GM21576 (cell line): ENCODE measurements around the gene SNAP25.

Source experiments
- ATAC-seq: cut with Tn5 transposase; IDR thresholded peaks from one replicate; pipeline ENCODE4 v1.9.1; 2021; ENCODE audit warnings: mild to moderate bottlenecking, moderate library complexity; ENCODE audit not compliant: unreplicated experiment

The SNAP25 gene

DNA sequence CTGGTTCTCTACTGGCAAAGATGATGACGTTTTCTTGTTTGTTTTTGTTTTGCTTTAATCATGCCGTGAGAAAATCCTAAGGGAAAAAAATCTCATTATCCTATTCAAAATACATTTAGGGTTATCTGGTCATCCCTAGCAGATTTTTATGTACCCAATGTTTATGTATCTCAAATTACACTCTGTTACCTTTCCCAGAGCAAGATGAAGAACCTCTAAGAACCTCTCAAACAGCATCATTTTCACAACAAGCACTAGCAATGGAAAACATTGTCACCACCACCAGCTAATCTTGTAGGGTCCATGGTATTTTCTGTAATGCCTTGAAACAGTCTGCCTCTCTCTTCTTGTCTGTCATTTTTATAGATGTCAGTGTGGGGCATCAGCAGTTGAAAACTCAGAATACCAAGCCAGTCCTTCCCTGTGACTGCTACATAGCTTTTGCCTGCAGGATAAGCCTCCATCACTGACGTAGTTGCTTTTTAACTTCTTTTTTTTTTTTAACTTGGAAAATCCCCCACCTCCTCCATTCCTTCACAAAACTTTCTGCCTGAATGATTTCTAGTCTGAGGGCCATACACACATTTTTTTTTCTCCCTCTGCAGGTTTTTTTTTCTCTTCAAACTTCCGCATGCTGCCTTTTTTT, 2.4 kb upstream of the SNAP25 start:
- ATAC-seq: no peak

DNA sequence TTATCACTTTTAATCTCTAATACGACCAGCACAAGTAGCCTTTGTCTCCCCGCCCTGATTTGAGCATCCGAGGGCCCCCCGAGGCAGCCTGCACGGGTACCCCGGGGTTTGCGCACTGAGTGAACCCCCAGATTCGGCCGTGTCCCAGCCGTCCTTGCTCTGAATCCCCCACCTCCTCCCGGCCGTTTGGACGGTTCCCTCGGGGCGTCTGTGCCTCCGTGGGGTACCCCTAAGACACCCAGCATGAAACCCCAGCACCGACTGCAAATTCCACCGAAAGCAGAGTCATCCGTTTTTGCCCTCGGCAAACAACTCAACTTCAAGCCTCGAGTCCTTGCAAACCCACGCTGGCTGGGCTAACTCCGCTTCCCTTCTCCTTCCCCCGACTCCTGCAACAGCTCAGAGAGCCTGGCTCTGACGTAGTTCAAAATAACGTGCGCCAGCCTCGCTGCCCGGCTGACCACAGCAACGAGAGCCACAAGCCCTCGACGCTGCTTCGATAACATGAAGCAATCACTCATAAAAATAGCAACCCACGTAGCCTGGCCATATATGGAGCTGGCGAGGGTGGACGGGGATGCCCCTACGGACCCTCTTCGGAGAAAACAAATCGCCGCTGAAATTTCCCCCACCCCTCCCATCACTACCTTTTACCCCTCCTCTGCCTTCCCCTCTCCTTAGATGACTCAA, 764 bp upstream of the SNAP25 start:
- no peak for ATAC-seq

DNA sequence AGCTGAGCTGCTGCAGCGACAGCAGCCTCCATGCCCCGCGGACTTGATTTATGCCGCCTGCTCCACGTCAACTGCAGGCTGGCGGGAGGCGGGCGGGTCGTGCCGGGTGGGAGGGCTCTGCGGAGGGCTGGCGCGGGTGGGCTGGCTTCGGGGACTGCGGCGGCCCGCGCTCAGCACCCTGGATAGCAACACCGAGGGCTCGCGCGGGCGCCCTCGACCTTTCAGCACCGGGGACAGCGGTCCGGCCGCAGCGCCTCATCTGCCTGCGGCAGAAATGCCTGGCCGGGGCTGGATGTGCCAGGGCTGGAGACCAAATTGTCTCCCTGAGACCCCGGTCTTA, 792 bp downstream of the SNAP25 start:
- ATAC-seq: peak; percentile 82

DNA sequence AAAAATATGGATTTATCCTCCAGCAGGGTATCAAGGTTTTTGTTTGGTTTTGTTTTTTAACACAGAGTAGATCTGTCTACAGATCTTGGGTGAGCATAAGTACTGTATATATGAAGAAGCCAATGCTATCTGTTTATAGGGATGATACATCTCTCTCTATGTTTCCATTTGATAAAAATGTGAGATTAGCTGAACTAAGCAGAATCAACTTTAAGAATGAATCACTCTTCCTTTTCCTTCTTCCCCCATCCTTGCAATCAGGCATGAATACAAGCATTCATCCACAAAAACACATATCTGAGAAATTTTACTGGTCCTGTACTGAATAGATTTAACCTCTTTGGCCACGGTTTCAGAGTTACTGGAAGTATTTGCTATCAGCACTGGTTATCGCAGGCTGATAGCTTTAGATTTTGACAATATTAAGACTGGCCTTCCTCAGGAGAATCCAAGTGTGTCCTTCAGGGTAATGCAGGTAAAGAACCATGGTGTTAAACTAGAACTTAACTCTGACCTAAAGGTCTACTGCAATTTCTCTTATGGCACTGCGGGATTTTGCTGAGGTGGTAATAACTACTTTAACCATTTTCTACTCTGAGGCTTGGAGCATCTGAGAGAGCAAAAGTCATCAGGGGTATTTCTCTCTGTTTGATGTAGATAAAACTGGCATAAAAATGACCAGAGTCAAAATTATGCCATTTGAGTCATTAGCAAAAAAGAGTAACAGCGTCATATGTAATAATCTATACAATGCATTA, 1.5 kb downstream of the SNAP25 start:
- ATAC-seq: no peak

DNA sequence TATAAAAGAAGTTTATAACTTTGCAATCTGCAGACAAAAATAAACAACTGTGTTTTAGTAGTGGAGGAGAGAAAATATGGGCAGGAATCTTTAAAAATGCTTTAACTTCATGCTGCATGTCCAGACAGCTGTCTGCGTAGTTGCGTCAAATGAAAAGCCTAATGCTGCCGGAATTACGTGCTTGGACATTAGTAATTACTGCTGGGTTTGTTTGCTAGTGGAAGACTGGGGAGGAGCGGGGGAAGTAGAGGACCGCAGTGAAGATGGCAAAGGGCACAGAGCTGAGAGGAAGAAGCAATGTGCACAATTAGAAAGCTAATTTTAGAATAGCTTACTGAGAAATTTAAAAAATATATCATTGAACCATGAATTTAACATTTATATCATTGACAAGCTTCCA, 2.4 kb downstream of the SNAP25 start:
- no peak for ATAC-seq

DNA sequence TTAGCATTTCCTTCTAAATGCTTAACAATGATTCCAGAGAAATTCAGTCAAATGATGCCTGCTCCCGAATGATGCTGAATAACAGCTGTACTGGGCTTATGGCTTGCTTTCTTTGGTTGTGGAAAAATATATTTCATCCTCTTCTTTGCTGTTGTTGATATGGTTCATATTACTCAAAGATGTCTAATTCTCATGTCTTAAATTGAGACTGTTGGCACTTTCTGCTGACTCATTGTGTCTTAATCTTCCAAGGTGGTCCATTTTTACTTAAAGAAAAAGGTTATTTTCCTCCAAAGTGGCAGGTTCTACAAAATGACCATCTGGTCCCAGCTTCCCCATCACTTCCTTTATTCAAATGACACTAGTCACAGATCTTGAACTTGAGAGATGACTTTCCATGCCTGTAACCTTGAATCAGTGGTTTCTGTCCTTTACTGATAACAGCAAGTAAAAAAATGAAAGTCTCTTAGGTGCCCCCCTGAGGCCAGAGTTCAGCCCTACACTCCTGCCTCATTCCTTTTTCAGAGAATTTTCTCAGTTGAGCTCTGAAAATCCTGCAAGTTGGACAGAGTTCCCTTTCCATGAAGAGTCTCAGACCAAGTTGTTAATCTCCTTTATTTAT, 6.9 kb downstream of the SNAP25 start:
- no peak for ATAC-seq

DNA sequence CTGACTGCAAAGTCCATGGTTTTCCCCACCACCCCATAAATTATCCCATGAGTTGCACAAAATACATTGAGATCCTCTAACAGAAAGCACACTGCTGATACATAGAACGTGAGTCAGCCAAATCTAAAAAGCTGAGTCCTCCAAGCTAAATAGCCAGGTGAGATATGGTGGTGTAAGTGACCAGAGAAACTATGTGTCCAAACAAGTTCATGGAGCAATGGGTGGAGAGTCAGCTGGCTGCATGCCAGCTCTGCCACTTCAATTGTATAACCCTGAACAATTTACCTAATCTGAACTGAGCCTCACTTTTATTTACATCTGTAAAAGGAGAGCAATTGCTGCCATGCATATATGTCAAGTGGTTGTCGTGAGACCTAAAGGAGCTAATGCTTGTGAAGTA, 9.7 kb downstream of the SNAP25 start:
- ATAC-seq: no peak

DNA sequence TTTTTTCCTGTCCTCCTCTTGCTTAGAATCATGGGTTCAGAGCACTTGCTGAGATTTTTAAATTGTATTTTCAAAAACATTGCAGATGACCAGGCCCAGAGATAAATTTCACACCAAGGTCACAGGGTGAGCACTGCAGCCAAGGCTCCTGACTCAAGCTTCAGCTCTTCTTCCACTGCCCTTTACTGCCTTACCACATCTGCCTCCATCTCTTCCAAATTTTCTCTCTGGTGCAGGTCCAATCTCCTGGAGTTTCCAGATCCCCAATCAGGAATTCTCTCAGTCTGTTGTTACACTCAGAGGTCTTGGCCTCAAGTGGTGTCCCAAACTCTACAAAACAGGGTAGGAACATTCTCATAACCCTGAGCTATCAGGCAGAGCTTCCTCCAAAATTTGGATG, 12.7 kb downstream of the SNAP25 start:
- no peak for ATAC-seq

DNA sequence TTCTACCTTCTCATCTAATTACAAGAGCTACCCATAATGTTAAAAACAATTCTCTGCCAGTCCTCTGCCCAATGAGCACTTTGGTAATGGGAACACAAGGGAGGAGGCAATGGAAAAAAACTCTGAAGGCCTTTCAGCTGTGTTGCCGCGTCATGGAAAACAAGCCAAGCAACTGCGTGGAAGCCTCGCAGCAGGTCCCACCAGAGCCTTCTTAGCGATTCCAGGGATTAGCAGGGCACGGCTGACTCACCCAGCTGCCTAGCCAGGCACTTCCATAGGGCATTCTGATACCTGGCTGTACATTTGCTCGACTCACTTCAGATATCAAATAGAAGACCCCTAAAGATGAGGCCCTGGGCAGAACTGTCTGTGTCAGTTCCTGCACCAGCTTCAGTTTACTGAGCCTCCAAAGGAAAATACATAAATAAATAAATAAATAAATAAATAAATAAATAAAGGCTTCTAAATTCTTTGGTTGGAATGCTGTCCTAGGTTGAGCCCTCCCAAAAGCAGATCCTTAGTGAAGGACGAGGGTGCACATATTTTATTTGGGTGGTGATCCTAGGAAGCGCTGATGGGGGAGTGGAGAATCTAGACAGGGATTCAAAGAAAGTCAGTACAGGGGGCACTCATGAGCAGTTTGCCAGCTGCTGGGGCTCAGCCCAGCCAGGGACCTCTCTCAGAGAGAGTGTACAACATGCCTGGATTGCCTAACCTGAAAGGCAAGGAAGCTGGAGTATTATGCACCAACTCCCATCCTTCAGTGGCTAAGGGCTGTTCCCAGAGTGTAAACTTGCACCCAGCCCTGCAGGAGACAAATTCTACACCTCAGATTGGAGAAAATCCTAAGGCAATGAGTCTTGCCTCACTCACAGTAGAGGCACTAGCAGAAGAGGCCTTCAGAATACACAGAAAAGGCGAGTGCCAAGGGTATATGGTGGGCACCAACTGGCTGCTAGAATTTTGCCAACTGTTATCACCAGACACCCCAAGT, 18.2 kb downstream of the SNAP25 start:
- ATAC-seq: no peak

DNA sequence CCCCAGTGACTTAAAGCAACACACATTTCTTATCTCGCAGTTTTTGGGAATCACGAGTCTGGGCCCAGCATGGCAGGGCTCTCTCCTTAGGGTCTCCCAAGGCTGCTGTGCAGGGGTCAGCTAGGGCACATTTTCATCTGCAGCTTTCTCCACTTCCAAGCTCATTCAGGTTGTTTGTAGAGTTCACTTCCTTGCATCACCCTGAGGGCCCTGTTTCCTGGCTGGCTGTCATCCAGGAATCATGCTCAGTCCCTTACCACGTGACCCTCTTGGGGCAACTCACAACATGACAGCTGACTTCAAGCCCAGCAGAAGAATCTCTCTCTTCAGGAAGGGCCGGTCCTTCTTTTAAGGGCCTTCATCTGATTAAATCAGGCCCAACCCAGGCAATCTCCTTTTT, 21.3 kb downstream of the SNAP25 start:
- ATAC-seq: no peak

DNA sequence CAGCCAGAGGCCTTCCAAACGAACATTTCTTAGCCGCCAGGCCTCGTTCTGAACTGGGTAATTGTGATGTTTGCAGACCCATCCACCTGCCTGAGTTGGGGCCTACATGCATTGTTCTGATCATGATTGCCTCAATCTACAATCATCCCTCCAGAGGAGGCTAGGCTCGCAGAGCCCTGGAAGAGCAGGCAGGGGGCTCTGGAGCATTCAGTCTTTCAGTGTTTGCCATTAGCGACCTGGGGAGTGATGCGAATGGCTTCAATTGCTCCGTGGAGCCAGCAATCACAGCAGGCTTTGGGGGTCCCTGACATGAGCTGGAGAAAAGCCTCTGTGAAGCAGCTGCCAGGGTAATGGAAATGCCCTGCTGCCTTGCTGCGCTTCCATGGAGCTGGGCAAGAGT, 22.0 kb downstream of the SNAP25 start:
- ATAC-seq: no peak

DNA sequence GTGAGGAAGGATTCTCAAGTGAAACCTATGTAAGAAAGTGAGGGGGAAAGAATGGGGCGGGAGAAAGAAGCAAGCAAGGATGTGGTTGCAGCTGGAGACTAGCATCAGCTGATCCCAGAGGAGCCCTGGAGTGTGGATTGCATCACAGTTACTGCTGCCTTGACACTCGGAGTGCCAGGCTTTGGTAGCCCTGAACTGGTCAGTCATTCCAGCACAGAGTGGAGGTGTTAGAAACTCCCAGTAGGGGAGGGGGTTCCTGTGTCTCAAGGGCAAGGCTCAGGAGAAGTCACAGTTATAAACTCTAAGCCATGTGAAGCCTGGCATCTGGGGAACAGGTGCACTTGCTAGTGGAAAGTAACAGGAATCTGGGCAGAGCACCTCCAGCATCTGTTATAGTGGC, 23.5 kb downstream of the SNAP25 start:
- ATAC-seq: no peak

DNA sequence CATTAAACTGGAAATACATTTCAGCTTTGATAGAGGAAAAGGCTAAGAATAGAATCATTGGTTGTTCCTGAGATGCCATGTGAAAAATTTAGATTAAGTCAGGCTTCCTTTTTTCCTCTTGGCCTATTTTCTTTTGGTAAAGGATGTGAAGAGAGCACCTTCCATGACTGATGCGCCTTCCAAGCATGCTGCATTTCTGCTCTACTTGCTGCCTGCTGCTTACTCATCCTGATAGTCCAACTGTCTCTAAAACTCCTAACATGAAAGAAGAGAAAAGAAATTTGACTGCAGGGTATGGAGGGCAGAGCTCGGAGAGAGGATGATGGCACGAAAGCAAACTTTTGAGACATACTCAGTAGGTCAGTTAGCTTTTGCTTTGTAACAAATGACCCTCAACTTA, 28.8 kb downstream of the SNAP25 start:
- ATAC-seq: no peak

DNA sequence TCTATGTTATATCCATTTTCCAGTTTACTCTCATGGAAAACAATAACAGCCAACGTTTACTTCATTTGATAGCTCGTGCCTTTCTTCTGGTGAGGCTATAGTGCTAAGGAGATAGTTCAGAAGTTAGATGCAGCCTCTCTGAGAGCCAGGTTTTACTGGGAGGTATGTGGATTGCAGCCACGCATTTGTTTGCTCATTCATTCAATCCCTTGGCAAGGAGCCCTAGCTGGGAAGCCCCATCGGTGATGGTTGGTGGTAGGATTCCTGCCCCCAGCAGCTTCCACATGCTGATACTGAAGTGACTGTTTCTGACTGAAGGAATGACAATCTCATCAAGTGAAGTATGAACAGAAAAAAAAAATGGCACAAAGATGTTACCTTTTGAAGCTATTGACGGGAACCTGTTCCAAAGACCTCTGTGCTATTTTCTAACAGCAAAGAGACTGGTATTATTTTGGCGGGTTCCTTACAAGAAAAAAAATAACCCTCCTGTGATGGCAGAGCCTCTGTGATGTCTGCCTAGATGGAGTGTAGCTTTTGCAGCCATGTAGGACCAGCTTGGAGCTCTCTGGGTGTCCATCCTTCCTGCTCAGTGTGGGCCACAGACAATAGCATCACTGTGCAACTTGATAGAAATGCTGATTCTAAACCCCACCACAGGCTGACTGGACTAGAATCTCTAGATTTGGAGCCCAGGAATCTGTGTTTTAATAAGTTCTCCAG, 30.6 kb downstream of the SNAP25 start:
- no peak for ATAC-seq

DNA sequence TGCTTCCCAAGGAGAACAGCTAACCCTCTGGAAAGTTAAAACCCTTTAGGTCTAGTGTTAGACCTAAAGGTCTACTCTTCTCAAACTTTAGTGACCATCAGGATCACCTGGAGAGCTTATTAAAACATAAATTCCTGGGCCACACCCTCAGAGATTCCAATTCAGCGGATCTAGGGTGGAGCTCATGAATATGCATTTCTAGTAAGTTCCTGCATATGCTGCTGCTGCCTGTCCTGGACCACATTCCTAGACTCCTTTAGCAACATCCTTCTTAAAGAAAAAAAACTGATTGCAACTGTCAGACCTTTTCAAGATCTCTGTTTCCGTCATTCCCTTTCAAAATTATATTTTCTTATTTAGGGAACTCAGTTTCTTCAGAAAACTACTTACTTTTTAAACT, 31.2 kb downstream of the SNAP25 start:
- ATAC-seq: no peak

DNA sequence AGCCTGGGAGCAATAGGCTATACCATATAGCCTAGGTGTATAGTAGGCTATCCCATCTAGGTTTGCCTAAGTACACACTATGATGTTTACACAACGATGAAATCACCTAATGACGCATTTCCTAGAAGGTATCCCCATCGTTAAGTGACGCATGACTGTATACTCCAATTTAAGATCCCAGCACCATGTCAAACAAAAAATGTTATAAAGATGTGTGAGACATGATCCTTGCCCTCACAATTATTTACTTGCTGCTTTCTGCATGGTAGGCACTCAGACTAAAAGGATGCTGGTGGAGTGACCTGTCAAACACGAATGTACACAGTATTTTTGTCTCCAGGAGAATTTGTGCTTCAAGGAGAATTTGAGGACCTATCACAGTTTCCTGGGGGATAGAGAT, 32.3 kb downstream of the SNAP25 start:
- ATAC-seq: no peak

DNA sequence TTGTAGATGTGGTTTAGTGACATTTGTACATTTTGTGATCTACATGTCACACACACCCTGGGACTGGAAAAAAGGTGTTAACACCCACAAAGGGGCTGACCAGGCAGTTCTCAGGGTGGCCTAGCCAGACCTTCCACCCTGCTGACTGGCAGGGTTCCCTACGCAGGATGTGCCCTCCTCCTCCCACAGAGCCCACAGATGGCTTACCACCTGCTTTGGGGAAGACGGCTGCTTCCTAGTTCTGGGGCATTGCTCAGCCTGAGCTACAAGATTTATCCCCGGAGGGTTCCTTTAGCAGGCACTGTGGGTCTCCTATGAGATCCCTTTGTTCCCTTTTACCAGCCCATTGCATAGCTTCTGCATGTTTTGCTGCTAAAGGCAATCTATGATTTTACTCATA, 35.1 kb downstream of the SNAP25 start:
- ATAC-seq: no peak

DNA sequence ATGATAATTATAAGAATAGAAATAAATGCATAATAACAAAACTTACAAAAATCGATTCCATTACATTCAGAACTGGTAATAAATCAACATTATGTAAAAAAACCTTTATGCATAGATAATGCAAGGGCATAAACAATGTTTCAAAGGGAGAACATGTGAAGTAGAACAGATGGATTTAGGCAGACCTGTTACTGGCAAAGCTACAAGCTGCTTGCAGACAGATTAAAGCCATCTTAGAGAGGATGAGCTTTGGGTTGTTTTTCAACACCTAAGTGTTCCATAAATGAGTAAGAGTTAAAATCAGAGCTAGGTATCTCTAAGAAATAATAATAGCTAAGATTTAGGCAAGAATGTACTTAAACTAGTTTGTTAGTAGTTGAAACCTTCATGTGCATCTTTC, 37.2 kb downstream of the SNAP25 start:
- ATAC-seq: no peak

DNA sequence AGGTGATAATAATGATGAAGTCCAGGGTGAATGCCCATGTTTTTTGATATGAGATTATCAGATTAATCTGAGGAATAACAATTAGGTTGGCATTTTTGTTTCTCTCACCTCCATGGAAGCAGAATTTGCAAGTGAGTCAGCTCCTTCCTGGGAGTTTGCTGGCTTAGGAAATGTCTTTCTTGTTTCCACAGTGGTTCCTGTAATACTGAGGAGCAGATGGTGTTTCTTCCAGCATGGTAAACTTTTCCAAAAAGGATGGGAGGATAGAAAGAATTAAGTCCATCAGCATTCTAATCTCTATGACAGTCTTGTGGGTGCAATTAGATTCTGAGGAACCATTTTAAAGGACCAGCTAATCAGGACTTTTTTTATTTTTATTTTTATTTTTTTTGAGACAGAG, 40.5 kb downstream of the SNAP25 start:
- ATAC-seq: no peak

DNA sequence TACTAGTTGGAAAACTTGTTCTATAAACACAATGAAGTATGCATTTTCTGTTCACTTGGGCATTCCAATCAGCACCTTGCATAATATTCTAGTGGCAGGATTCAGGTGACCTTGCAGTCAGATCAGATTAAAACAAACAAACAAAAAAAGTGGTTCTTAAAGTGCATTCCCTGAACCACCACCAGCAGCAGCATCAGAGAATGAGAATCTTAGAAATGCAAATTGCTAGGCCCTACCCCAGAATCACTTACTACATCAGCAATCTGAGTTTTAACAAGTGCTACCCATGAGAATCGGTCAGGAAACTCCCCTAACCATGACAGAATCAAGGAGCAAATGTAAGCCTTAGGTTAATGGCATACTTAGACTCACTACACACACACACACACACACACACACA, 41.7 kb downstream of the SNAP25 start:
- no peak for ATAC-seq
